Panc1 (cell line): ENCODE measurements around the gene FSTL5. TPM values are rescaled to one million over a fixed set of nuclear protein-coding genes. Genes with fewer than 3 reads are reported as not detected.

Experiments
- ATAC-seq: fragments of 200-7000 bp; cut with Tn5 transposase; 2 replicates; pipeline ENCODE4 v1.9.1; 2020; ENCODE audit warnings: mild to moderate bottlenecking, moderate library complexity
- BruUV-seq: library from RNA; stranded (reverse); fragments of 400-500 nt; replicated peaks from 2 replicates; lab custom pipeline; 2021; lab: Mats Ljungman, UMichigan
- CTCF ChIA-PET: fragments of 300-600 bp; sonication (Branson Sonifier 250); formaldehyde crosslinking; loops from one replicate; lab custom pipeline; 2022; ENCODE audit warnings: antibody characterized with exemption; lab: Charles Lee
- POLR2A ChIA-PET: fragments of 300-600 bp; sonication (Branson Sonifier 250); formaldehyde crosslinking; loops from one replicate; lab custom pipeline; 2022; ENCODE audit warnings: antibody characterized with exemption; lab: Charles Lee
- DNase-seq: peaks from one replicate; pipeline ENCODE4 v3.0.0-alpha.2; 2010; ENCODE audit warnings: low read depth, low spot score
- H3K27ac ChIP-seq: 2 replicates; pipeline ENCODE4 v1.5.1; 2011; ENCODE audit warnings: mild to moderate bottlenecking, low read length, inconsistent platforms
- H3K27me3 ChIP-seq: fragments of 200-500 bp; sonication (Bioruptor generic); 2 replicates; pipeline ENCODE4 v1.6.0; 2014; ENCODE audit warnings: low read length, inconsistent platforms; ENCODE audit not compliant: control insufficient read depth, insufficient read depth
- H3K36me3 ChIP-seq: fragments of 200-500 bp; sonication (Bioruptor generic); 2 replicates; pipeline ENCODE4 v1.5.1; 2014; ENCODE audit warnings: inconsistent platforms, mild to moderate bottlenecking, low read length, moderate library complexity; ENCODE audit not compliant: control insufficient read depth, insufficient read depth
- H3K4me1 ChIP-seq: 2 replicates; pipeline ENCODE4 v1.5.1; 2011; ENCODE audit warnings: inconsistent platforms, mild to moderate bottlenecking, low read length, moderate library complexity; ENCODE audit not compliant: control insufficient read depth, insufficient read depth
- H3K4me3 ChIP-seq, 2 experiments: 2 replicates each; pipeline ENCODE4 v1.5.1; 2011 to 2012; ENCODE audit warnings: low read depth in 2 of 2, low read length in 2 of 2, mild to moderate bottlenecking in 2 of 2, inconsistent platforms in 1 of 2, moderate library complexity in 1 of 2
- H3K9me3 ChIP-seq: fragments of 200-500 bp; sonication (Bioruptor generic); 2 replicates; pipeline ENCODE4 v1.5.1; 2014; ENCODE audit warnings: low read depth, mild to moderate bottlenecking, inconsistent platforms, low read length, moderate library complexity; ENCODE audit not compliant: control insufficient read depth, insufficient read depth
- POLR2AphosphoS5 ChIP-seq: IDR thresholded peaks from 2 replicates; pipeline ENCODE4 v1.6.1; 2012; ENCODE audit warnings: mild to moderate bottlenecking, low read depth, low read length, moderate library complexity
- SIN3A ChIP-seq: IDR thresholded peaks from 2 replicates; pipeline ENCODE4 v1.6.1; 2012; ENCODE audit warnings: low read depth, mild to moderate bottlenecking, low read length, moderate library complexity, borderline replicate concordance; ENCODE audit not compliant: insufficient read depth
- TCF7L2 ChIP-seq: IDR thresholded peaks from 2 replicates; pipeline ENCODE4 v1.6.1; 2011; ENCODE audit warnings: mild to moderate bottlenecking, low read depth, low read length, inconsistent platforms
- in situ Hi-C: cut with HindIII; loops from 2 replicates; pipeline ENCODE4 v1.10.0; 2016; ENCODE audit warnings: low sequenced_read_pairs, low pct_unique_long_range_greater_than_20kb
- intact Hi-C: fragments of 100-400 bp; cut with micrococcal nuclease; formaldehyde crosslinking; loops from one replicate; pipeline ENCODE4 v1.10.0; 2022; ENCODE audit not compliant: unreplicated experiment
- total RNA-seq: library from RNA; stranded (reverse); gene quantifications from one replicate; pipeline ENCODE4 v1.2.1, GENCODE V29; 2021; ENCODE audit not compliant: unreplicated experiment
- TF ChIP-seq, protein P1 (sequence below): fragments of 450-650 bp; IDR thresholded peaks from 2 replicates; pipeline ENCODE4 v1.5.1; 2017; ENCODE audit warnings: mild to moderate bottlenecking
- TF ChIP-seq, protein P2 (sequence below), 2 experiments: IDR thresholded peaks; 2 replicates each; pipeline ENCODE4 v1.6.1; 2011 to 2012; ENCODE audit warnings: low read depth in 2 of 2, control low read depth in 1 of 2, low read length in 1 of 2, mild to moderate bottlenecking in 1 of 2, moderate library complexity in 1 of 2; ENCODE audit not compliant: insufficient read depth in 1 of 2

FSTL5 gene
- total RNA-seq, 1 experiment from 2014 or later: 0.67 TPM

DNA sequence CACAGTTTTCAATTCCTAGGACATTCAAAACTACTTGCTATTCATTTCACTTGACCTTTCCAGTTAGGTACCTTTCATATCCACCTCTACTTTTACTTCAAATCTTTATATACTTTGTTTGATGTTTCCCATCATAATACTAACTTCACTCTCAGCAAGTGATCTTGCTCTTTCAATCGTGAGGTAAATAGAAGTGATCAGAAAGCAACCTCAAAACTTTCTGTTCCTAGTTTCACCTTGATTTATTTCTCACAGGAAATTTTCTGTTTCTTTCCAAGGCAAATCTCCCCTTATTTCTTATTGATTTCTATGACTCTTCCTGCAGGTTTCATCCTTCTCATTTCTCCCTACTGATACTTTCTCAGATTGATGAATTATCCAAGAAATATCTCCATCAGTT lies 623.5 kb downstream of the FSTL5 start:
- Histone ChIP-seq H3K4me1 (no peaks in the 10 kb centered on the region), H3K36me3 (no peaks in the 10 kb centered on the region), H3K27ac (no peak overlapping the region), H3K9me3 (no peaks in the 10 kb centered on the region), H3K4me3 (no peak overlapping the region), H3K27me3 (no peaks in the 10 kb centered on the region)
- BruUV-seq: no TSS peak
- intact Hi-C loops (no loop called here), in situ Hi-C loops (no loop called here)
- CTCF ChIA-PET: no interaction called here
- ATAC-seq (no peak), DNase-seq (no peak)
- TF ChIP-seq, protein P1, sequence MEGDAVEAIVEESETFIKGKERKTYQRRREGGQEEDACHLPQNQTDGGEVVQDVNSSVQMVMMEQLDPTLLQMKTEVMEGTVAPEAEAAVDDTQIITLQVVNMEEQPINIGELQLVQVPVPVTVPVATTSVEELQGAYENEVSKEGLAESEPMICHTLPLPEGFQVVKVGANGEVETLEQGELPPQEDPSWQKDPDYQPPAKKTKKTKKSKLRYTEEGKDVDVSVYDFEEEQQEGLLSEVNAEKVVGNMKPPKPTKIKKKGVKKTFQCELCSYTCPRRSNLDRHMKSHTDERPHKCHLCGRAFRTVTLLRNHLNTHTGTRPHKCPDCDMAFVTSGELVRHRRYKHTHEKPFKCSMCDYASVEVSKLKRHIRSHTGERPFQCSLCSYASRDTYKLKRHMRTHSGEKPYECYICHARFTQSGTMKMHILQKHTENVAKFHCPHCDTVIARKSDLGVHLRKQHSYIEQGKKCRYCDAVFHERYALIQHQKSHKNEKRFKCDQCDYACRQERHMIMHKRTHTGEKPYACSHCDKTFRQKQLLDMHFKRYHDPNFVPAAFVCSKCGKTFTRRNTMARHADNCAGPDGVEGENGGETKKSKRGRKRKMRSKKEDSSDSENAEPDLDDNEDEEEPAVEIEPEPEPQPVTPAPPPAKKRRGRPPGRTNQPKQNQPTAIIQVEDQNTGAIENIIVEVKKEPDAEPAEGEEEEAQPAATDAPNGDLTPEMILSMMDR: no peak
- TF ChIP-seq SIN3A: no peak
- no peak for TF ChIP-seq POLR2AphosphoS5
- TF ChIP-seq, protein P2, sequence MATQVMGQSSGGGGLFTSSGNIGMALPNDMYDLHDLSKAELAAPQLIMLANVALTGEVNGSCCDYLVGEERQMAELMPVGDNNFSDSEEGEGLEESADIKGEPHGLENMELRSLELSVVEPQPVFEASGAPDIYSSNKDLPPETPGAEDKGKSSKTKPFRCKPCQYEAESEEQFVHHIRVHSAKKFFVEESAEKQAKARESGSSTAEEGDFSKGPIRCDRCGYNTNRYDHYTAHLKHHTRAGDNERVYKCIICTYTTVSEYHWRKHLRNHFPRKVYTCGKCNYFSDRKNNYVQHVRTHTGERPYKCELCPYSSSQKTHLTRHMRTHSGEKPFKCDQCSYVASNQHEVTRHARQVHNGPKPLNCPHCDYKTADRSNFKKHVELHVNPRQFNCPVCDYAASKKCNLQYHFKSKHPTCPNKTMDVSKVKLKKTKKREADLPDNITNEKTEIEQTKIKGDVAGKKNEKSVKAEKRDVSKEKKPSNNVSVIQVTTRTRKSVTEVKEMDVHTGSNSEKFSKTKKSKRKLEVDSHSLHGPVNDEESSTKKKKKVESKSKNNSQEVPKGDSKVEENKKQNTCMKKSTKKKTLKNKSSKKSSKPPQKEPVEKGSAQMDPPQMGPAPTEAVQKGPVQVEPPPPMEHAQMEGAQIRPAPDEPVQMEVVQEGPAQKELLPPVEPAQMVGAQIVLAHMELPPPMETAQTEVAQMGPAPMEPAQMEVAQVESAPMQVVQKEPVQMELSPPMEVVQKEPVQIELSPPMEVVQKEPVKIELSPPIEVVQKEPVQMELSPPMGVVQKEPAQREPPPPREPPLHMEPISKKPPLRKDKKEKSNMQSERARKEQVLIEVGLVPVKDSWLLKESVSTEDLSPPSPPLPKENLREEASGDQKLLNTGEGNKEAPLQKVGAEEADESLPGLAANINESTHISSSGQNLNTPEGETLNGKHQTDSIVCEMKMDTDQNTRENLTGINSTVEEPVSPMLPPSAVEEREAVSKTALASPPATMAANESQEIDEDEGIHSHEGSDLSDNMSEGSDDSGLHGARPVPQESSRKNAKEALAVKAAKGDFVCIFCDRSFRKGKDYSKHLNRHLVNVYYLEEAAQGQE (IDR thresholded peaks at IDR 0.05; ENCODE audit: insufficient read depth in 1 of 2, low read depth in 2 of 2, low read length in 1 of 2): no peak
- no peak for TF ChIP-seq TCF7L2
- POLR2A ChIA-PET: no interaction called here

DNA sequence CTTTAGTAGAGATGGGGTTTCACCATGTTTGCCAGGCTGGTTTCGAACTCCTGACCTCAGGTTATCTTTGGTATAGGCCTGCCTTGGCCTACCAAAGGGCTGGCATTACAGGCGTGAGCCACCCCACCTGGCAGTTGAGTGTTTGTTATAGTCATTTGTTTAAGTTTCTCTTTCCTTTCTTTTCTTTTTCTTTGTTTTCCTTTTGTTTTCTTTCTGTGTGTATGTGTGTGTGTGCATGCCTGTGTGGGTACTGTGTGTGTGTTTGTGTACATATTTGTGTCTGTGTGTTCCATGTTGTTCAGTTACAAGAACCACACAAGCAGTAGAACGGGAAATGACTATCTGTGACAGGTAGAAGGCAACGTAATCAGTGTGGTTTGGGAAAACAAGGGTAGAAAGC lies 624.9 kb downstream of the FSTL5 start:
- Histone ChIP-seq H3K4me1 (no peaks in the 10 kb centered on the region), H3K9me3 (no peaks in the 10 kb centered on the region), H3K27ac (no peak overlapping the region), H3K27me3 (no peaks in the 10 kb centered on the region), H3K4me3 (no peak overlapping the region), H3K36me3 (no peaks in the 10 kb centered on the region)
- no peak for TF ChIP-seq POLR2AphosphoS5
- TF ChIP-seq, protein P1: no peak
- DNase-seq (no peak), ATAC-seq (no peak)
- intact Hi-C loops: no loop called here
- BruUV-seq: no TSS peak
- ChIA-PET CTCF (no interaction called here), POLR2A (no interaction called here)
- in situ Hi-C loops: no loop called here

DNA sequence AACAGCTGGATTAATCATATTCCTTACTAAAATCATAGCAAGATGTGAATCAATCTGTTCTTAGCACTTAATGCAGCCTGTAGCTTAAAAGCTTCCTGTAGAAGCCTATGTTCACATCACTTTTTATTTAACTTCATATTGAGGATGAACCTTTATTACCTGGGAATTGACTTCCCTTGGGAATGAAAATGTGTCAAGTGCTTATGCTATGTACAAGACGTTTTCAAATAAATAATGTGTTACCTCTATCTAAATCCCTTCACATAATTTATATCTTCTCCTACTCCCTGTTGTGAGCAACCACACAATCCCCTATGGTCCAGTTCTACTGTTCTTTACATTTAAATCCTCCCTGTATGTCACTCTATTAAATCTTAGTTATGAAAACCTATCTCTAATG lies 633.1 kb downstream of the FSTL5 start:
- CTCF ChIA-PET: no interaction called here
- ATAC-seq: no peak
- H3K4me1 ChIP-seq: no peaks in the 10 kb centered on the region
- H3K9me3 ChIP-seq: no peaks in the 10 kb centered on the region
- H3K27ac ChIP-seq: no peak overlapping the region
- in situ Hi-C loops (no loop called here), intact Hi-C loops (no loop called here)
- TF ChIP-seq, protein P2 (IDR thresholded peaks at IDR 0.05; ENCODE audit: insufficient read depth in 1 of 2, low read depth in 2 of 2, low read length in 1 of 2): no peak
- no peak for TF ChIP-seq POLR2AphosphoS5
- TF ChIP-seq, protein P1: no peak
- TF ChIP-seq TCF7L2: no peak
- no peak for TF ChIP-seq SIN3A
- POLR2A ChIA-PET: no interaction called here
- no TSS peak for BruUV-seq
- no peaks in the 10 kb centered on the region for H3K27me3 ChIP-seq
- DNase-seq: no peak
- H3K36me3 ChIP-seq: no peaks in the 10 kb centered on the region
- H3K4me3 ChIP-seq: no peak overlapping the region
